HS-5 (cell line): Measurements from ENCODE around the gene DKKL1.

ENCODE experiments used
- DNase-seq: peaks from one replicate; pipeline ENCODE4 v3.0.0-alpha.2; 2012; ENCODE audit warnings: low read depth

The DKKL1 gene

DNA sequence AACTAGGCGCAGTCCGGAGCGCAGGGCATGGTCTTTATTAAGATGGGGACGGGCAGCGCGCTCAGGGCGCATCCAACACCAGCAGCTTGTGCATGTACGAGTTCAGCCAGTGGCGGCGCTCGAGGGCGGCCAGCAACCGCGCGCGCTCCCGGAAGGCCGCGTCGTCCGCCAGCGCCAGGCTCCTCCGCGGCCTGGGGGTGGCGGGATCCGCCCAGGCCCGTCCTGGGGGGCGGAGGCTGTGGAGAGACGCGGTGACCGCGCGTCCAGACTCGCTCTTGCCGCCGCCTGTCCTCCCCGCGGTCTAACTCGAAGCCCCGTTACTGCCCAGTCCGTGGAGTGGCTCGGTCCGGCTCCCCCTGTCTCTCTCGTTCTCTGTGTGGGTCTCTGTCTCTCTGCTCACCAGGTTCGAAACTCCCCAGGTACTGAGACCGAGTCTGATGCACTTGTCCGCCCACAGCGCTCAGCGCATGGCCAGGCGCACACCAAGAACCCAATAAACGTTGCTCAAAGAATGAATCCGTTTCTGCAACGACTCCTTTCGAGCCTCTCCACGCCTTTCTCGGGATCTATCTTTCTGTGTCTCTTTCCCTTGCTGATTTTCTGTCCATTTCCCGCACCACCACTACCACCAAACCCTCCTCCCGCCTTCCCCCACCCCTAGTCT is 58.9 kb downstream of the DKKL1 start:
- no peak for DNase-seq

DNA sequence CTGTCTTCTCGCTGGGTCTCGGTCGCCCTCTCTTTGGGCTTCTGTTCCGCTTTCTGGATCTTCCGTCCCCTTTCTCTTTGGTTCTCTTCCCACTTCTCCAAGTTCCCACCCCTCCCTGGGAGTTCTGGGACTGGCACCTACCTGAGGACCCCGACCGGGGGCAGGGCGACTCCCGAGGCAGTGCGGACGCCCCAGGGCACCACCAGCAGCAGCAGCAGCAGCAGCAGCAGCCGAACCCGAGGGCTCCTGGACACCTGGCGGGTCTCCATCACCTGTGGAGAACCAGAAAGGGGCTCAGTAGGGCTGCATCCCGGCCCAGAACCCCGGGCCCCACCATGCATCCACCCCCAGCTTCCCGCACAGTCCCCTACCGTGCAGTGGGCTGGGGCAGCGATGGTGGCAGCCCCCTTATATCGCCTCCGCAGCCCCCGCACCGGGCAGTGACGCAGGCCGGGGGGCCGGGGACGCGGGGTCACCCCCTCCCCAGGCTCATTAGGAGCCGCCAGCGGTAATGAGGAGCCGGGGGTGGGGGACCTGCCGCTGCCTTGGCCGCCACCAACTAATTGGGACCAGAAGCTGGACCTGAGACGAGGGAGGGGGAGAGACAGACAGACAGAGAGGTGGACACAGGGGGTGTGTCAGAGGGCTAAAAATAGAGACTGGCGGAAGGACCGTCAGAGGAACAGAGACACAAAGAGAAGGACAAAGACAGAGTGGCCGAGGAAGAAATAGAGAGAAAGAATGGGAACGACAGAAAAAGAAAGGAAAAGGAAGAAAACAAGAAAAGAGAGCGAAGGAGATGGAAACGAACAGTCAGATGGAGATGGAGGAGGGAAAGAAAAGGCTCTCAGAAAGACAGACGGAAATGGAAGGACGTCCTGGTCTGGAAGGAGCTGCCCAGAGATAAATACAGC is 59.7 kb downstream of the DKKL1 start, which contains the start of gene PTH2:
Gene PTH2 (minus strand): TSS at position 371 of the 914 bp plus-strand sequence. CDS start 102 bp downstream, at position 269.
- no peak for DNase-seq

GRCh38 chr19:49423985-49424303 is 60.3 kb downstream of the DKKL1 start:
- no peak for DNase-seq
